Spleen (tissue), 11 donors: ENCODE results near the gene CAMK2B. TPM values are rescaled to one million over a fixed set of nuclear protein-coding genes. Genes with fewer than 3 reads are reported as not detected.

Source experiments
- DNase-seq: peaks from one replicate; pipeline ENCODE4 v3.0.0-alpha.2; 2020
- H3K27ac ChIP-seq, 8 donors: fragments of 200-600 bp; sonication (generic) in 7 of 8; 1 replicate in 4 of 8; 2 replicates in 4 of 8; pipeline versions ENCODE4 v1.5.0 to v1.8.0; 2016 to 2021; ENCODE audit warnings: inconsistent platforms in 4 of 8, mild to moderate bottlenecking in 4 of 8, moderate library complexity in 1 of 8
- H3K27me3 ChIP-seq, 7 donors: fragments of 200-600 bp; sonication (generic) in 6 of 7; replicated peaks in 1 of 7; 1 replicate in 4 of 7; 2 replicates in 3 of 7; pipeline versions ENCODE4 v1.5.0 to v1.8.0; 2016 to 2021; ENCODE audit warnings: inconsistent platforms in 3 of 7, mild to moderate bottlenecking in 1 of 7
- H3K36me3 ChIP-seq, 6 donors: fragments of 200-600 bp; sonication (generic) in 5 of 6; 1 replicate in 4 of 6; 2 replicates in 2 of 6; pipeline versions ENCODE4 v1.5.0 to v1.8.0; 2016 to 2021; ENCODE audit warnings: inconsistent platforms in 2 of 6
- H3K4me1 ChIP-seq, 6 donors: fragments of 200-600 bp; sonication (generic) in 5 of 6; 1 replicate in 3 of 6; 2 replicates in 3 of 6; pipeline versions ENCODE4 v1.5.0 to v1.8.0; 2016 to 2021; ENCODE audit warnings: inconsistent platforms in 3 of 6
- H3K4me3 ChIP-seq, 8 donors: fragments of 200-600 bp; sonication (generic) in 7 of 8; 1 replicate in 4 of 8; 2 replicates in 4 of 8; pipeline versions ENCODE4 v1.5.0 to v1.8.0; 2016 to 2021; ENCODE audit warnings: inconsistent platforms in 4 of 8, mild to moderate bottlenecking in 4 of 8, moderate library complexity in 2 of 8
- H3K9me3 ChIP-seq, 8 donors: fragments of 200-600 bp; sonication (generic) in 7 of 8; 1 replicate in 4 of 8; 2 replicates in 4 of 8; pipeline versions ENCODE4 v1.5.0 to v1.8.0; 2016 to 2021; ENCODE audit warnings: inconsistent platforms in 4 of 8
- CTCF ChIP-seq, 11 experiments: fragments of 200-600 bp in 7 of 11; fragments of 450-650 bp in 4 of 11; sonication (generic) in 4 of 11; IDR thresholded peaks in 8 of 11; conservative IDR thresholded peaks in 3 of 11; 1 replicate in 7 of 11; 2 replicates in 4 of 11; pipeline versions ENCODE4 v1.4.0 to v1.8.0; 2016 to 2021; ENCODE audit warnings: antibody characterized with exemption in 11 of 11, inconsistent platforms in 4 of 11, mild to moderate bottlenecking in 1 of 11
- POLR2A ChIP-seq, 3 donors: fragments of 450-650 bp; IDR thresholded peaks; one replicate each; pipeline ENCODE4 v1.5.1; 2017; ENCODE audit warnings: antibody characterized with exemption in 3 of 3, mild to moderate bottlenecking in 1 of 3
- POLR2AphosphoS5 ChIP-seq, 3 donors: sonication (generic); formaldehyde crosslinking; IDR thresholded peaks; one replicate each; pipeline ENCODE4 v1.5.1; 2017; ENCODE audit warnings: antibody characterized with exemption in 3 of 3
- WGBS, 5 donors: extraction: QIAGEN DNeasy Blood & Tissue Kit in 3 of 5; methylation state at CpG; one replicate each; pipeline versions ENCODE4 v1.1.5 to v1.1.7; 2013 to 2018; 5-methylcytosine and 5-hydroxymethylcytosine counted together
- intact Hi-C: fragments of 100-400 bp; cut with DNase I; formaldehyde crosslinking; loops from one replicate; pipeline ENCODE4 v1.15.0; 2023; ENCODE audit warnings: low total_unique reads
- polyA plus RNA-seq, 3 donors: library from polyadenylated mRNA; stranded (reverse); fragments of 200-250 nt; gene quantifications; one replicate each; pipeline ENCODE4 v1.2.1, GENCODE V29; 2013
- total RNA-seq, 7 donors: library from RNA; depleted of rRNA in 3 of 7; stranded (reverse); fragments of >200 nt in 3 of 7; fragmentation: NEBNext Ultra II Directional in 4 of 7; extraction: Animal tissue kit (Norgen Biotek cat#: 25700) in 4 of 7; gene quantifications; one replicate each; pipeline versions ENCODE4 v1.1.0 to v1.2.1, GENCODE V29; 2016 to 2021
- donor health status: healthy with polysubstance abuse.
- donor health status: DM: no; HTN: no; CAD: no; lungs with moderate emphysema.
- donor health status: DM: no; HTN: no; CAD: no.
- donor health status: Bipolar disorder and iron deficiency.
- donor health status: healthy.
- donor health status: DM: no; HTN: no; CAD: no.
- donor health status: DM: yes; HTN: yes; CAD: no.

The CAMK2B gene
- total and polyA plus RNA-seq, 10 donors, result 0.20 to 2.9 (median 0.61) TPM; not detected in 2

GRCh38 chr7:44331682-44332081, 6.3 kb upstream of the CAMK2B start:
- no peak overlapping the region for H3K27ac ChIP-seq
- H3K36me3 ChIP-seq, result no peaks in the 10 kb centered on the region
- peaks cover 0 to 11% (median 2%) of the 10 kb centered on the region in 6 donors for H3K4me1 ChIP-seq
- peaks cover 0 to 13% (median 9%) of the 10 kb centered on the region in 8 donors for H3K9me3 ChIP-seq
- no peak for DNase-seq
- TF ChIP-seq CTCF (IDR thresholded peaks at IDR 0.05 in 8 of 11, conservative IDR thresholded peaks at IDR 0.05 in 3 of 11), result no peak
- no peak for TF ChIP-seq POLR2A (IDR thresholded peaks at IDR 0.05)
- H3K4me3 ChIP-seq, result no peak overlapping the region
- intact Hi-C loops, result no loop called here
- WGBS, 5 donors, result 53 to 80% (median 70%) methylated on average over 5 of the region's 5 CpGs
- peaks cover 0 to 11% (median 3%) of the 10 kb centered on the region in 7 donors for H3K27me3 ChIP-seq

GRCh38 chr7:44330331-44330730, 4.9 kb upstream of the CAMK2B start:
- no peak for DNase-seq
- H3K9me3 ChIP-seq, result no peaks in the 10 kb centered on the region
- no peaks in the 10 kb centered on the region for H3K36me3 ChIP-seq
- H3K4me1 ChIP-seq, result peaks cover 0 to 17% (median 4%) of the 10 kb centered on the region in 6 donors
- peaks cover 0 to 23% (median 13%) of the 10 kb centered on the region in 7 donors for H3K27me3 ChIP-seq
- no peak for TF ChIP-seq POLR2AphosphoS5 (IDR thresholded peaks at IDR 0.05)
- TF ChIP-seq CTCF (IDR thresholded peaks at IDR 0.05 in 8 of 11, conservative IDR thresholded peaks at IDR 0.05 in 3 of 11), result no peak
- TF ChIP-seq POLR2A (IDR thresholded peaks at IDR 0.05), result no peak
- intact Hi-C loops, result no loop called here
- no peak overlapping the region for H3K27ac ChIP-seq
- WGBS, 5 donors, result 83 to 92% (median 86%) methylated on average over 5 to 6 of the region's 6 CpGs
- H3K4me3 ChIP-seq, result no peak overlapping the region

- Histone ChIP-seq H3K4me1 (peaks cover 0 to 17% (median 4%) of the 10 kb centered on the region in 6 donors), H3K36me3 (no peaks in the 10 kb centered on the region), H3K4me3 (no peak overlapping the region), H3K9me3 (no peaks in the 10 kb centered on the region), H3K27ac (no peak overlapping the region), H3K27me3 (peaks cover 0 to 28% (median 13%) of the 10 kb centered on the region in 7 donors)
- intact Hi-C loops, result no loop called here
- DNase-seq, result no peak
- 72 to 92% (median 89%) methylated on average over 2 to 3 of the region's 3 CpGs for whole genome bisulfite sequencing, 5 donors
- TF ChIP-seq CTCF (IDR thresholded peaks at IDR 0.05 in 8 of 11, conservative IDR thresholded peaks at IDR 0.05 in 3 of 11) (no peak), POLR2A (IDR thresholded peaks at IDR 0.05) (no peak), POLR2AphosphoS5 (IDR thresholded peaks at IDR 0.05) (no peak)
These were observed 4.5 kb upstream of the CAMK2B start for GRCh38 chr7:44329888-44330287.

GRCh38 chr7:44329081-44329480, 3.7 kb upstream of the CAMK2B start:
- no peak overlapping the region for H3K27ac ChIP-seq
- TF ChIP-seq POLR2AphosphoS5 (IDR thresholded peaks at IDR 0.05) (no peak), POLR2A (IDR thresholded peaks at IDR 0.05) (no peak), CTCF (IDR thresholded peaks at IDR 0.05 in 8 of 11, conservative IDR thresholded peaks at IDR 0.05 in 3 of 11) (no peak)
- peaks cover 0 to 36% (median 22%) of the 10 kb centered on the region in 7 donors for H3K27me3 ChIP-seq
- no peaks in the 10 kb centered on the region for H3K36me3 ChIP-seq
- 43 to 96% (median 72%) methylated on average over 2 of the region's 2 CpGs for WGBS, 5 donors
- H3K4me1 ChIP-seq, result peaks cover 0 to 22% (median 8%) of the 10 kb centered on the region in 6 donors
- H3K4me3 ChIP-seq, result no peak overlapping the region
- no peak for DNase-seq
- no peaks in the 10 kb centered on the region for H3K9me3 ChIP-seq
- intact Hi-C loops, result no loop called here
